ENCODE results near the gene ALOX5. TPM values are rescaled to one million over a fixed set of nuclear protein-coding genes. Genes with fewer than 3 reads are reported as not detected.

The ALOX5 gene
- total and polyA plus RNA-seq, 8 donors, result 3.2 to 39.6 (median 9.2) TPM

GRCh38 chr10:45464958-45465567 is 91.0 kb downstream of the ALOX5 start:
- Histone ChIP-seq H3K4me1 (peaks cover 4 to 29% (median 8%) of the 10 kb centered on the region in 4 donors), H3K36me3 (peaks cover 0 to 30% (median 30%) of the 10 kb centered on the region in 4 donors), H3K27me3 (no peaks in the 10 kb centered on the region), H3K27ac (no peak overlapping the region), H3K9me3 (no peaks in the 10 kb centered on the region), H3K4me3 (no peak overlapping the region)
- TF ChIP-seq EP300 (IDR thresholded peaks at IDR 0.05) (no peak), POLR2AphosphoS5 (IDR thresholded peaks at IDR 0.05) (peak in 1 of 3 donors; percentile 33), POLR2A (IDR thresholded peaks at IDR 0.05) (no peak)
- TF ChIP-seq, protein P1, sequence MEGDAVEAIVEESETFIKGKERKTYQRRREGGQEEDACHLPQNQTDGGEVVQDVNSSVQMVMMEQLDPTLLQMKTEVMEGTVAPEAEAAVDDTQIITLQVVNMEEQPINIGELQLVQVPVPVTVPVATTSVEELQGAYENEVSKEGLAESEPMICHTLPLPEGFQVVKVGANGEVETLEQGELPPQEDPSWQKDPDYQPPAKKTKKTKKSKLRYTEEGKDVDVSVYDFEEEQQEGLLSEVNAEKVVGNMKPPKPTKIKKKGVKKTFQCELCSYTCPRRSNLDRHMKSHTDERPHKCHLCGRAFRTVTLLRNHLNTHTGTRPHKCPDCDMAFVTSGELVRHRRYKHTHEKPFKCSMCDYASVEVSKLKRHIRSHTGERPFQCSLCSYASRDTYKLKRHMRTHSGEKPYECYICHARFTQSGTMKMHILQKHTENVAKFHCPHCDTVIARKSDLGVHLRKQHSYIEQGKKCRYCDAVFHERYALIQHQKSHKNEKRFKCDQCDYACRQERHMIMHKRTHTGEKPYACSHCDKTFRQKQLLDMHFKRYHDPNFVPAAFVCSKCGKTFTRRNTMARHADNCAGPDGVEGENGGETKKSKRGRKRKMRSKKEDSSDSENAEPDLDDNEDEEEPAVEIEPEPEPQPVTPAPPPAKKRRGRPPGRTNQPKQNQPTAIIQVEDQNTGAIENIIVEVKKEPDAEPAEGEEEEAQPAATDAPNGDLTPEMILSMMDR (IDR thresholded peaks at IDR 0.05), result peak in 5 of 7 experiments; percentile 69 to 91 (median 86)
- 17 to 22% (median 20%) methylated on average over 6 of the region's 6 CpGs for WGBS, 5 donors
- intact Hi-C loops (cut with DNase I; ENCODE audit: low total_unique reads), result no loop called here
- DNase-seq, result peak; percentile 79 to 92

- no peak for DNase-seq
- Histone ChIP-seq H3K4me3 (no peak overlapping the region), H3K27me3 (no peaks in the 10 kb centered on the region), H3K4me1 (peaks cover 21 to 39% (median 25%) of the 10 kb centered on the region in 4 donors), H3K27ac (no peak overlapping the region), H3K36me3 (peaks cover 0 to 15% (median 14%) of the 10 kb centered on the region in 4 donors), H3K9me3 (no peaks in the 10 kb centered on the region)
- 78 to 92% (median 82%) methylated on average over 5 of the region's 5 CpGs for WGBS, 5 donors
- no peak for TF ChIP-seq EP300 (IDR thresholded peaks at IDR 0.05)
- TF ChIP-seq, protein P1 (IDR thresholded peaks at IDR 0.05), result no peak
- no peak for TF ChIP-seq POLR2A (IDR thresholded peaks at IDR 0.05)
- TF ChIP-seq POLR2AphosphoS5 (IDR thresholded peaks at IDR 0.05), result no peak
- intact Hi-C loops (cut with DNase I; ENCODE audit: low total_unique reads), result no loop called here
Measured at GRCh38 chr10:45466784-45467183, 92.8 kb downstream of the ALOX5 start.

GRCh38 chr10:45468079-45468478 is 94.1 kb downstream of the ALOX5 start:
- Histone ChIP-seq H3K36me3 (peaks cover 0 to 12% (median 9%) of the 10 kb centered on the region in 4 donors), H3K4me3 (no peak overlapping the region), H3K27ac (no peak overlapping the region), H3K9me3 (no peaks in the 10 kb centered on the region), H3K4me1 (peaks cover 22 to 40% (median 31%) of the 10 kb centered on the region in 4 donors), H3K27me3 (no peaks in the 10 kb centered on the region)
- 60 to 72% (median 64%) methylated on average over 5 of the region's 5 CpGs for WGBS, 5 donors
- no peak for DNase-seq
- intact Hi-C loops (cut with DNase I; ENCODE audit: low total_unique reads), result no loop called here
- TF ChIP-seq EP300 (IDR thresholded peaks at IDR 0.05), result no peak
- TF ChIP-seq, protein P1 (IDR thresholded peaks at IDR 0.05), result no peak
- TF ChIP-seq POLR2A (IDR thresholded peaks at IDR 0.05), result no peak
- no peak for TF ChIP-seq POLR2AphosphoS5 (IDR thresholded peaks at IDR 0.05)

GRCh38 chr10:45470098-45471012 is 96.3 kb downstream of the ALOX5 start:
- Histone ChIP-seq H3K27ac (peak overlapping the region in 3 of 5 donors; percentile 5 to 60 (median 5)), H3K4me1 (peaks cover 19 to 39% (median 27%) of the 10 kb centered on the region in 4 donors), H3K9me3 (no peaks in the 10 kb centered on the region), H3K4me3 (no peak overlapping the region), H3K27me3 (no peaks in the 10 kb centered on the region), H3K36me3 (no peaks in the 10 kb centered on the region)
- intact Hi-C loops (cut with DNase I; ENCODE audit: low total_unique reads), result loop anchor here (10.0 kb wide), 1 partner anchor 124 kb away; no protein-coding TSS in a partner anchor
- peak in 1 of 2 donors; percentile 50 for DNase-seq
- 20 to 39% (median 29%) methylated on average over 10 of the region's 10 CpGs for WGBS, 5 donors
- TF ChIP-seq, protein P1 (IDR thresholded peaks at IDR 0.05), result no peak
- peak in 1 of 3 donors; percentile 54 for TF ChIP-seq POLR2AphosphoS5 (IDR thresholded peaks at IDR 0.05)
